GM13977 (cell line): ENCODE data around the gene RNF150.

ENCODE experiments used
- DNase-seq: peaks from one replicate; pipeline ENCODE4 v3.0.0; 2012; ENCODE audit warnings: low spot score
- CTCF ChIP-seq: IDR thresholded peaks from 2 replicates; pipeline ENCODE4 v1.5.1; 2012; ENCODE audit warnings: mild to moderate bottlenecking, control low read depth; ENCODE audit not compliant: insufficient read depth; ENCODE audit errors: extremely low read depth, missing control alignments
- in situ Hi-C: fragments of 300-500 bp; cut with MboI; formaldehyde crosslinking; loops from one replicate; pipeline ENCODE4 v1.12.0; 2022; ENCODE audit warnings: low sequenced_read_pairs, low pct_unique_long_range_greater_than_20kb, mixed read lengths, inconsistent platforms; ENCODE audit not compliant: unreplicated experiment

RNF150 gene

DNA sequence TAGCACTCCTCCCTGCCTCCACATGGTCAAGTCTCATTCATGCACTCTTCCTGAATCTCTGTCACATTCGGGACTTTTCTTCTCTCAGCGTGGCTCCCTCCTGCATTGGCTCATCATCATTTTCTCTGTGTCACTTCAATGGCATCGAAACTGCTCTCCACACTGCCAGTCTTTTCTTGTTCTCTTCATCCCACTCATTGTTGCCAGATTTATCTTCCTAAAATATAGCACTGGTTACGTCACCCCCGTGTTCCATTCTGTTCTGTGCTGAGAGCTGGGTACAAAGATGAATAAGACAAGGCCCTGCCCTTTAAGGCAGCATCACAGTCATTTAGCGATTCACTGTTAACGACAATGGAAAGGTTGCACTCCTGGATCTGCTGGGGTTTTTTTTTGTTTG, 202.7 kb downstream of the RNF150 start:
- no peak for DNase-seq
- in situ Hi-C loops = no loop called here
- no peak for TF ChIP-seq CTCF

- no peak for DNase-seq
- in situ Hi-C loops = no loop called here
- no peak for TF ChIP-seq CTCF
Measured at GRCh38 chr4:140930011-140930410, 203.3 kb downstream of the RNF150 start.

DNA sequence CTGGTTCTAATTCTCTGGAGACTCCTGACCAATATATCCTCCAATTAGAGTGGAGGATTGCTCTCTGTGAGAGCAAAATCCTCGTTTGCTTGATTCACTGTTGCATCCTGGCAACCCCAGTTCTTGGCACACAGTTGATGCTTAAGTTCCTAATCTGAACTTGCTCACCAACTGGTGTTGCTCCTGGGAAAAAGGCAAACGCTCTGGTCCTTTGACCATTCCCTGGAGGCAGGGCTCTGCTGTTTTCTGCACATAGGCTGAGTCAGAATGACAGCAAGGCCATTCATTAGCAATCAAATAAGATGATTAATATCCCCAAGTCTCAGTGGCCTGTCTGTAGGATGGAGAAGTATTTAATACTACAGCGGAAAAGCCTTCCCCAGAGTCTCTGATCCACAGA, 204.4 kb downstream of the RNF150 start:
- in situ Hi-C loops = no loop called here
- TF ChIP-seq CTCF = no peak
- no peak for DNase-seq

DNA sequence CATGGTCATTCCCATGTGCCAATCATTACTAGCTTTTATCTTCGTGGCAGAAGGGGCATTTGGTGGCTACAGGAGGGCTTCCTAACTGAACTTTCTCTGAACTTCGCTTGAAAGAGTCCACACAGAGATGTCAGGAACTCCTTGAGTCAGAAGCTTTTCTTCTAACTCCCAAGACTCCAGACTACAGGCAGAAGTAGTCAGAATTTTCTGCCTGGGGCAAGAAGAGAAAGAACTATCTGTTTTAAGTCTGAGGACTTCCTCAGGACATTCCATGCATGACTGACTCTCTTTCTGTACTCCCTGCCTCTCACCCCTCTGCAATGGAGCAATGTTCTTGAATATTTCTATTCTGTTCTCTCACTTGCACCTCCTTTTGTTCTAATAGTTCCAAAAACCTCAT, 206.6 kb downstream of the RNF150 start:
- no peak for TF ChIP-seq CTCF
- DNase-seq = no peak
- in situ Hi-C loops = no loop called here

- DNase-seq = no peak
- TF ChIP-seq CTCF = no peak
- in situ Hi-C loops = no loop called here
Measured at GRCh38 chr4:140925417-140925816, 207.9 kb downstream of the RNF150 start.

- in situ Hi-C loops = no loop called here
- TF ChIP-seq CTCF = no peak
- no peak for DNase-seq
Measured at GRCh38 chr4:140924761-140925392, 208.4 kb downstream of the RNF150 start.
